HUES64 (cell line): ENCODE data around the gene ZNF425.
"Not testable (repeated sequence)": the region's sequence is repeated elsewhere in the genome, so short reads cannot be mapped to it uniquely, and the experiment has no call there.

ENCODE experiments used
- H3K27ac ChIP-seq: 2 replicates; pipeline ENCODE4 v1.7.0; 2013; ENCODE audit warnings: low read depth, low read length, inconsistent platforms
- H3K27me3 ChIP-seq: 2 replicates; pipeline ENCODE4 v1.6.1; 2013; ENCODE audit warnings: mild to moderate bottlenecking, low read length; ENCODE audit not compliant: insufficient read depth
- H3K36me3 ChIP-seq: 2 replicates; pipeline ENCODE4 v1.6.1; 2013; ENCODE audit warnings: mild to moderate bottlenecking, low read length; ENCODE audit not compliant: insufficient read depth
- H3K4me1 ChIP-seq: 2 replicates; pipeline ENCODE4 v1.6.1; 2013; ENCODE audit warnings: mild to moderate bottlenecking, low read length, moderate library complexity; ENCODE audit not compliant: insufficient read depth
- H3K4me3 ChIP-seq: 2 replicates; pipeline ENCODE4 v1.5.1; 2013; ENCODE audit warnings: mild to moderate bottlenecking, low read length, moderate library complexity
- H3K9ac ChIP-seq: 2 replicates; pipeline ENCODE4 v1.6.1; 2013; ENCODE audit warnings: mild to moderate bottlenecking, low read depth, low read length
- H3K9me3 ChIP-seq: 2 replicates; pipeline ENCODE4 v1.6.1; 2013; ENCODE audit warnings: low read depth, low read length; ENCODE audit not compliant: insufficient read depth
- WGBS: fragments of 150-250, 120-280 bp; methylation state at CpG from one replicate; pipeline ENCODE4 v1.1.7; 2013; ENCODE audit warnings: missing lambda C conversion rate; 5-methylcytosine and 5-hydroxymethylcytosine counted together

ZNF425 gene

GRCh38 chr7:149150981-149151380 lies 24.9 kb upstream of the ZNF425 start:
- H3K27ac ChIP-seq, result 0 out of 2 replicates have a peak overlapping the region, but pooled peaks have one; percentile 41
- WGBS, result 75% methylated on average over 4 of the region's 4 CpGs
- H3K9ac ChIP-seq, result peak overlapping the region; percentile 28; the same call in 1 of the 2 replicates
- no peaks in the 10 kb centered on the region for H3K27me3 ChIP-seq
- no peaks in the 10 kb centered on the region for H3K9me3 ChIP-seq
- peaks cover 46% of the 10 kb centered on the region for H3K36me3 ChIP-seq
- no peak overlapping the region for H3K4me3 ChIP-seq
- peaks cover 21% of the 10 kb centered on the region for H3K4me1 ChIP-seq

- under 1% methylated on average over 86 of the region's 86 CpGs for WGBS
- Histone ChIP-seq H3K36me3 (peaks cover 18% of the 10 kb centered on the region), H3K9ac (peak overlapping the region; percentile 96), H3K27ac (peak overlapping the region; percentile 99), H3K27me3 (no peaks in the 10 kb centered on the region), H3K4me1 (peaks cover 46% of the 10 kb centered on the region), H3K4me3 (peak overlapping the region; percentile 95), H3K9me3 (no peaks in the 10 kb centered on the region)
Measured at GRCh38 chr7:149147752-149148653, 21.9 kb upstream of the ZNF425 start.

- Histone ChIP-seq H3K27ac (peak within 1 kb of the TSS; percentile 99), H3K9ac (peak within 1 kb of the TSS; percentile 96), H3K27me3 (no peaks in the 10 kb centered on the region), H3K9me3 (no peaks in the 10 kb centered on the region), H3K36me3 (peaks cover 17% of the 10 kb centered on the region), H3K4me3 (peak within 1 kb of the TSS; percentile 95), H3K4me1 (peaks cover 46% of the 10 kb centered on the region)
- 3% methylated on average over 79 of the region's 79 CpGs for WGBS
Measured at GRCh38 chr7:149147072-149147751, 21.1 kb upstream of the ZNF425 start, which contains the start of gene ZNF398. Gene ZNF398, plus strand, starts transcription at chr7:149147453. Its CDS starts 290 bp downstream, at chr7:149147743.

GRCh38 chr7:149145031-149145845 lies 19.1 kb upstream of the ZNF425 start:
- 30% methylated on average over 7 of the region's 8 CpGs for WGBS
- peak overlapping the region; percentile 95 for H3K4me3 ChIP-seq
- H3K4me1 ChIP-seq, result peaks cover 38% of the 10 kb centered on the region
- H3K36me3 ChIP-seq, result peaks cover 7% of the 10 kb centered on the region; the same call in 1 of the 2 replicates
- H3K9ac ChIP-seq, result peak overlapping the region; percentile 96
- no peaks in the 10 kb centered on the region for H3K27me3 ChIP-seq
- peak overlapping the region; percentile 99 for H3K27ac ChIP-seq
- no peaks in the 10 kb centered on the region for H3K9me3 ChIP-seq

GRCh38 chr7:149144436-149144922 lies 18.4 kb upstream of the ZNF425 start:
- Histone ChIP-seq H3K9ac (peak overlapping the region; percentile 58), H3K4me3 (peak overlapping the region; percentile 23), H3K4me1 (peaks cover 31% of the 10 kb centered on the region), H3K27ac (peak overlapping the region; percentile 99)
- not testable (repeated sequence) for H3K9me3 ChIP-seq, H3K36me3 ChIP-seq, H3K27me3 ChIP-seq
- 19% methylated on average over 11 of the region's 14 CpGs for WGBS

GRCh38 chr7:149141893-149142292 lies 15.8 kb upstream of the ZNF425 start:
- Histone ChIP-seq H3K36me3 (no peaks in the 10 kb centered on the region), H3K27ac (no peak overlapping the region), H3K9me3 (no peaks in the 10 kb centered on the region), H3K4me1 (peaks cover 28% of the 10 kb centered on the region), H3K4me3 (no peak overlapping the region), H3K27me3 (no peaks in the 10 kb centered on the region), H3K9ac (no peak overlapping the region)
- 99% methylated on average over 3 of the region's 4 CpGs for WGBS

GRCh38 chr7:149140831-149141230 lies 14.7 kb upstream of the ZNF425 start:
- WGBS, result 91% methylated on average over 3 of the region's 3 CpGs
- Histone ChIP-seq H3K4me3 (no peak overlapping the region), H3K9ac (no peak overlapping the region), H3K27me3 (no peaks in the 10 kb centered on the region), H3K9me3 (no peaks in the 10 kb centered on the region), H3K27ac (no peak overlapping the region), H3K36me3 (no peaks in the 10 kb centered on the region), H3K4me1 (peaks cover 24% of the 10 kb centered on the region)

GRCh38 chr7:149136118-149136517 lies 10.0 kb upstream of the ZNF425 start:
- Histone ChIP-seq H3K9ac (no peak overlapping the region), H3K4me1 (no peaks in the 10 kb centered on the region), H3K4me3 (no peak overlapping the region), H3K27me3 (no peaks in the 10 kb centered on the region), H3K36me3 (peaks cover 9% of the 10 kb centered on the region), H3K9me3 (peaks cover 3% of the 10 kb centered on the region; the same call in 1 of the 2 replicates), H3K27ac (no peak overlapping the region)
- WGBS, result 99% methylated on average over 8 of the region's 9 CpGs

GRCh38 chr7:149133028-149133710 lies 7.0 kb upstream of the ZNF425 start:
- Histone ChIP-seq H3K9ac (no peak overlapping the region), H3K4me1 (peaks cover 3% of the 10 kb centered on the region; the same call in 1 of the 2 replicates), H3K27ac (no peak overlapping the region), H3K36me3 (peaks cover 22% of the 10 kb centered on the region), H3K9me3 (peaks cover 13% of the 10 kb centered on the region), H3K27me3 (no peaks in the 10 kb centered on the region), H3K4me3 (no peak overlapping the region)
- 93% methylated on average over 2 of the region's 2 CpGs for WGBS

GRCh38 chr7:149130572-149131198 lies 4.6 kb upstream of the ZNF425 start:
- Histone ChIP-seq H3K36me3 (peaks cover 22% of the 10 kb centered on the region), H3K9ac (no peak overlapping the region), H3K27ac (no peak overlapping the region), H3K9me3 (peaks cover 13% of the 10 kb centered on the region), H3K4me3 (no peak overlapping the region), H3K27me3 (no peaks in the 10 kb centered on the region), H3K4me1 (peaks cover 9% of the 10 kb centered on the region)
- WGBS, result 95% methylated on average over 5 of the region's 5 CpGs
